Astrocyte of the cerebellum (primary cell): ENCODE results near the gene B4GALNT3.

Experiments
- DNase-seq: peaks from one replicate; pipeline ENCODE4 v3.0.0-alpha.2; 2011; ENCODE audit warnings: low read depth
- H3K4me3 ChIP-seq: 2 replicates; pipeline ENCODE4 v1.5.1; 2011; ENCODE audit warnings: mild to moderate bottlenecking, low read depth, low read length, moderate library complexity
- CTCF ChIP-seq: IDR thresholded peaks from 2 replicates; pipeline ENCODE4 v1.5.1; 2012; ENCODE audit warnings: low read length, low read depth, moderate library complexity, mild to moderate bottlenecking; ENCODE audit errors: missing control alignments
- in situ Hi-C: cut with HindIII; loops from 2 replicates; pipeline ENCODE4 v1.10.0; 2017; ENCODE audit warnings: low sequenced_read_pairs

B4GALNT3 gene

GRCh38 chr12:591167-592023 is 131.7 kb downstream of the B4GALNT3 start:
- H3K4me3 ChIP-seq, result no peak overlapping the region
- no peak for TF ChIP-seq CTCF
- in situ Hi-C loops, result no loop called here
- DNase-seq, result no peak

- in situ Hi-C loops, result no loop called here
- no peak for TF ChIP-seq CTCF
- no peak overlapping the region for H3K4me3 ChIP-seq
- no peak for DNase-seq
Observed at GRCh38 chr12:592024-592505, 132.3 kb downstream of the B4GALNT3 start.

- no peak overlapping the region for H3K4me3 ChIP-seq
- no peak for DNase-seq
- TF ChIP-seq CTCF, result no peak
- in situ Hi-C loops, result no loop called here
Observed at GRCh38 chr12:593396-594270, 133.9 kb downstream of the B4GALNT3 start.

GRCh38 chr12:597926-598568 is 138.3 kb downstream of the B4GALNT3 start:
- no peak overlapping the region for H3K4me3 ChIP-seq

GRCh38 chr12:599756-600155 is 140.0 kb downstream of the B4GALNT3 start:
- DNase-seq, result no peak
- no peak for TF ChIP-seq CTCF
- in situ Hi-C loops, result no loop called here
- no peak overlapping the region for H3K4me3 ChIP-seq

More at GRCh38 chr12:597926-598568, 138.3 kb downstream of the B4GALNT3 start:
- no peak for TF ChIP-seq CTCF
- in situ Hi-C loops, result no loop called here
- DNase-seq, result no peak

- DNase-seq, result no peak
- H3K4me3 ChIP-seq, result no peak overlapping the region
- TF ChIP-seq CTCF, result no peak
- in situ Hi-C loops, result no loop called here
Observed at GRCh38 chr12:601976-602699, 142.4 kb downstream of the B4GALNT3 start.
